Measurements from ENCODE around the gene HBZ. TPM values are rescaled to one million over a fixed set of nuclear protein-coding genes. Genes with fewer than 3 reads are reported as not detected.
"Not testable (repeated sequence)": the region's sequence is repeated elsewhere in the genome, so short reads cannot be mapped to it uniquely, and the experiment has no call there.

The HBZ gene
- total RNA-seq, 1 donor from 2014 or later, result 8.4 TPM

GRCh38 chr16:180101-180675 is 27.7 kb downstream of the HBZ start, which contains the start of gene HBQ1:
Gene HBQ1 (plus strand): TSS chr16:180459. CDS start chr16:180487, 28 bp downstream.
- no peak for DNase-seq

- no peak for DNase-seq
Observed at GRCh38 chr16:180681-181564, 28.5 kb downstream of the HBZ start.

- peak; percentile 46 for DNase-seq
Observed at GRCh38 chr16:181565-182021, 29.1 kb downstream of the HBZ start.

- DNase-seq, result no peak
Observed at GRCh38 chr16:183005-183404, 30.6 kb downstream of the HBZ start.

GRCh38 chr16:185213-185612 is 32.8 kb downstream of the HBZ start:
- no peak for DNase-seq

GRCh38 chr16:185691-186090 is 33.2 kb downstream of the HBZ start:
- DNase-seq, result no peak

- no peak for DNase-seq
Observed at GRCh38 chr16:187330-187729, 34.9 kb downstream of the HBZ start.

- DNase-seq, result no peak
Observed at GRCh38 chr16:188674-189073, 36.2 kb downstream of the HBZ start.

GRCh38 chr16:189604-190186 is 37.3 kb downstream of the HBZ start:
- no peak for DNase-seq

GRCh38 chr16:191831-192230 is 39.4 kb downstream of the HBZ start:
- DNase-seq, result no peak

GRCh38 chr16:192686-193085 is 40.2 kb downstream of the HBZ start:
- no peak for DNase-seq

- DNase-seq, result no peak
Observed at GRCh38 chr16:193441-193840, 41.0 kb downstream of the HBZ start.

GRCh38 chr16:194516-194915 is 42.1 kb downstream of the HBZ start:
- DNase-seq, result no peak

GRCh38 chr16:200388-200787 is 47.9 kb downstream of the HBZ start:
- no peak for DNase-seq

- DNase-seq, result no peak
Observed at GRCh38 chr16:203246-203645, 50.8 kb downstream of the HBZ start.

GRCh38 chr16:204046-204445 is 51.6 kb downstream of the HBZ start:
- not testable (repeated sequence) for DNase-seq

Small RNA genes within 50 kb of the gene (small RNA-seq; reads per million reads assigned to genes)
- not detected for gene RF00019 (ENCODE audit: low replicate concordance)

Other genes starting within 250 kb of the HBZ start
- 3.7 TPM for gene POLR3K, start 99.0 kb upstream of the HBZ start, total RNA-seq
- 13.0 TPM for gene SNRNP25, start 98.8 kb upstream of the HBZ start, total RNA-seq
- 29.1 TPM for gene RHBDF1, start 80.0 kb upstream of the HBZ start, total RNA-seq
- 40.4 TPM for gene MPG, start 74.4 kb upstream of the HBZ start, total RNA-seq
- gene NPRL3, start 14.0 kb upstream of the HBZ start, total RNA-seq, result 12.5 TPM
- gene HBM, start 13.3 kb downstream of the HBZ start, total RNA-seq, result 89.5 TPM
- 7,549 TPM for gene HBA2, start 20.2 kb downstream of the HBZ start, total RNA-seq
- gene HBA1, start 24.0 kb downstream of the HBZ start, total RNA-seq, result 3,010 TPM
- gene HBQ1, start 27.8 kb downstream of the HBZ start, total RNA-seq, result 2.2 TPM
- 71.7 TPM for gene LUC7L, start 76.8 kb downstream of the HBZ start, total RNA-seq
- 37.1 TPM for gene FAM234A, start 82.2 kb downstream of the HBZ start, total RNA-seq
- gene RGS11, start 123.3 kb downstream of the HBZ start, total RNA-seq, result 2.4 TPM
- 0.99 TPM for gene ARHGDIG, start 127.9 kb downstream of the HBZ start, total RNA-seq
- 1.1 TPM for gene PDIA2, start 130.5 kb downstream of the HBZ start, total RNA-seq
- 13.3 TPM for gene AXIN1, start 200.1 kb downstream of the HBZ start, total RNA-seq
- 20.9 TPM for gene MRPL28, start 217.9 kb downstream of the HBZ start, total RNA-seq
- gene PGAP6, start 229.3 kb downstream of the HBZ start, total RNA-seq, result 10.6 TPM
- 26.4 TPM for gene NME4, start 244.6 kb downstream of the HBZ start, total RNA-seq
- 7.2 TPM for gene DECR2, start 249.2 kb downstream of the HBZ start, total RNA-seq